Measurements from ENCODE around the gene GBA2.

Gene GBA2

DNA sequence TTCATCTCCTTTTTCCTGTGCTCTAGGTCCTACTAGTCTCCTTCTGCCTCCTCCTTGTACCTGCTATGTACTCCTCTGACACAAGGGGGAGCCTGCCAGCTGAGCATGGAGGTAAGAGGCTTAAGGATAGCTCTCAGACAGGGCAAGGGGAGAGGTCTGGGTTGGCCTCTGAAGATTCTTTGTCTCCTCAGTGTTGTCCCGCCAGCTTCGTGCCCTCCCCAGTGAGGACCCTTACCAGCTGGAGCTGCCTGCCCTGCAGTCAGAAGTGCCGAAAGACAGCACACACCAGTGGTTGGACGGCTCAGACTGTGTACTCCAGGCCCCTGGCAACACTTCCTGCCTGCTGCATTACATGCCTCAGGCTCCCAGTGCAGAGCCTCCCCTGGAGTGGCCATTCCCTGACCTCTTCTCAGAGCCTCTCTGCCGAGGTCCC lies 12.8 kb downstream of the GBA2 start:
- DNase-seq: peak; percentile 54

- DNase-seq: no peak
Measured at GRCh38 chr9:35734096-35734495, 14.9 kb downstream of the GBA2 start.

DNA sequence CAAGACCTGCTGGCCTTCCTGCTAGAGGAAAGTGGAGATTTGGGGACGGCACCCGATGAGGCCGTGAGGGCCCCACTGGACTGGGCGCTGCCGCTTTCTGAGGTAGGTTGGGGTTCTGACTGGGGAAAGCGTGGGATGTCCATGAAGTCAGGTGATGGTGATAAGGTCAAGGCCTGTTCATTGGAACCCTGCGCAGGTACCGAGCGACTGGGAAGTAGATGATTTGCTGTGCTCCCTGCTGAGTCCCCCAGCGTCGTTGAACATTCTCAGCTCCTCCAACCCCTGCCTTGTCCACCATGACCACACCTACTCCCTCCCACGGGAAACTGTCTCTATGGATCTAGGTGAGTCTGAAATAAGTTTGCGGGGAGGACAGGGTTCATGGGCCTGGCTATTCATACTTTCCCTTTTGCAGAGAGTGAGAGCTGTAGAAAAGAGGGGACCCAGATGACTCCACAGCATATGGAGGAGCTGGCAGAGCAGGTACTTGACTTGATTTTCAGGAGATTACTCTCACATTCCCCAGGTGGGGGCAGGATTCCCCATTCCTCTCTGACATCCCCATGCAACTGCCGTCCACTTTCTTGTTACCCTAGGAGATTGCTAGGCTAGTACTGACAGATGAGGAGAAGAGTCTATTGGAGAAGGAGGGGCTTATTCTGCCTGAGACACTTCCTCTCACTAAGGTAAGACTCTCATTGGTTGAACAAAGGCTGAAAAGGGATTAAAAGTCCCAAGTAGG lies 16.1 kb downstream of the GBA2 start:
- peak; percentile 14 for DNase-seq

- DNase-seq: peak; percentile 94
Measured at GRCh38 chr9:35732185-35732799, 16.7 kb downstream of the GBA2 start, which contains the start of the genes CREB3 and TLN1. Gene CREB3 (plus strand): TSS chr9:35732666. CDS start chr9:35732773, 107 bp downstream. Gene TLN1 (minus strand): TSS chr9:35732195. CDS start chr9:35725694, 6,501 bp downstream.

DNA sequence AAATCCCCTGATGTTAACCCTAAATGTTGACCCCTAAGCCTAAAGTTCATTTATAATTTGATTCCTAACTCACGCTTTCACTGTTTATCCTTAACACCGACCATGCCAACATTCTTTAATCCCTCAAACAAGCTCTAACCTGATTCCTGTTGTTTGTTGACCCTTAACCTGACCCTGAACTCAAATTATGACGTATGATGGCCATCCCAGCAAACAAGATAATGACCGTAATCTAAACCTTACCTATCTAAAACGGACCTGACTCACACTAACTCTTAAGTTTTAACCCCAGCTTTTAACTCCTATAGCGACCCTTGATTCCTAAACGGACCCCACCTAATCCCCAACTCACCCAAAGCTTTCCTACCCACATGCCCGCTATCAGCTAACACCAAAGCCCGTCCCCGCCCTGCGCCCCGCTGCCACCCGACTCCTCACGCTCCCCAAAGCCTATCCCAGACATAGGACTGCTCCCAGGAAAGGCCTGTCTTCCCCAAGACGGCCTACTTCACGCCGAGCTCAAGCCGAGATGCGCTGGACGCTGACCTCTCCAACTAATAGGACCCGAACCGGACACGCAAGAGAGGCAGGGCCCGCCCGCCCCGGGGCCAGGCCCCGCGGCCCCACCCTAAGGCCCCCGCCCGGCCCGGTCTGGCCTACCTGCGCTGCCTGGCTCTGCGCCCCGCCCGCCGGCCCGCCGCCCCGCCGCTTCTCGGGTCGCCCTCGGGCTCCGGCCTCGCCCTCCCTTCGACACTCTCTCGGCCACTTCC lies 17.4 kb downstream of the GBA2 start:
- DNase-seq: peak; percentile 38

DNA sequence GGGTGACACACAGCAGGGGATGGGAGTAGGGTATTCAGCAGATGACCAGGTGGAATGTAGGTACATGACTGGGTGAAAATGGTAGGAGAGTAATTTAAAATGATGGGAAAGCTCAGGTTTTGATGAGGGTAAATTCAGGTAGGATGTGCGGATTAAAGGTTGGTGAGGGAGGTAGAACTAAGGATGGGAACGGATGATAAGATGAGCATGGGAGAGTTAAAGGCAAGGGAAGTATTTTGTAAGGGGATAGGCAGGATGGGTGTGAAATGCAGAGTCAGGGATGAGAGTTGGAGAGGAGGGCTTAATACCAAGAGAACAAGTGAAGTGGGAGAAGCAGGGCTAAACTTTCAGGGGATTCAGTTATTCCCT lies 18.6 kb downstream of the GBA2 start:
- DNase-seq: no peak

GRCh38 chr9:35729700-35730485 lies 19.1 kb downstream of the GBA2 start:
- no peak for DNase-seq

- no peak for DNase-seq
Measured at GRCh38 chr9:35729101-35729500, 19.9 kb downstream of the GBA2 start.

GRCh38 chr9:35728041-35728971 lies 20.7 kb downstream of the GBA2 start:
- peak; percentile 28 for DNase-seq

DNA sequence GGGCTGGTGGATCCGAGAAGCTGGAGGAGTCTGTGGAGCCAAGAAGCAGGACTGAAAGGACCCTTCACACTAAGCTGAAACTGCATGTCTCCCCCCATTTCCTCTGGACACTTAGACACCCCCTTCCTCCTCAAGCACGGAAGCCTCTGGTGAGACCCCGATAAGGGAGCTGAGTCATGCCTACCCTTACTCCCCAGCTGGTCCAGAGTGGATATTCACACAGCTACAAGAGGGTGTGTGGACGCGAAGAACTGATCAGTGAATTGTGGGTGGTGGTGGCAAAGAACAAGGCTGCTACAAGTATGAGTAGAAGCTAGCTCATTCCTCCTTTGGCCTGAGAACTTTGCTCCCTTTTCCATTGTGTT lies 21.4 kb downstream of the GBA2 start:
- DNase-seq: no peak

DNA sequence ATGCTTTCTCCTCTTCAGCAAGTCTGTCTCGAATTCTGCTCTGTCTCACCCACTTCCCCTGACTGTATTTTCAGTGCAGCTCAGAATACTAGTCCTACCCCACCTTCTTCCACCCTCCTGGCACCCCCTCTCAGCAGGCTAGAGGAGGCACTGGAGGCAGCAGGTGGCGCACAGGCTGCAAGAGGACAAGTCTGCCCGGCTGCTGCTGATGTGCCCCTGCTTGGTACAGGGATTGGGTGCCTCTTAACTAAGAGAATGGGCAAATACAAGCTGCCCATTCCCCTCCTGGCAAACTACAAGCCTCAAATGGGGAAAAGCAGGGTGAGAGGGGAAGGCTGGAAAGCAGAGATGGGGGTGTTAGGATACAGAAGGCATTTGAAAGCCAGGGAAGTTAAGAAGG lies 22.1 kb downstream of the GBA2 start:
- DNase-seq: peak; percentile 35

GRCh38 chr9:35725362-35725761 lies 23.7 kb downstream of the GBA2 start:
- DNase-seq: no peak

- DNase-seq: no peak
Measured at GRCh38 chr9:35723908-35724307, 25.1 kb downstream of the GBA2 start.

DNA sequence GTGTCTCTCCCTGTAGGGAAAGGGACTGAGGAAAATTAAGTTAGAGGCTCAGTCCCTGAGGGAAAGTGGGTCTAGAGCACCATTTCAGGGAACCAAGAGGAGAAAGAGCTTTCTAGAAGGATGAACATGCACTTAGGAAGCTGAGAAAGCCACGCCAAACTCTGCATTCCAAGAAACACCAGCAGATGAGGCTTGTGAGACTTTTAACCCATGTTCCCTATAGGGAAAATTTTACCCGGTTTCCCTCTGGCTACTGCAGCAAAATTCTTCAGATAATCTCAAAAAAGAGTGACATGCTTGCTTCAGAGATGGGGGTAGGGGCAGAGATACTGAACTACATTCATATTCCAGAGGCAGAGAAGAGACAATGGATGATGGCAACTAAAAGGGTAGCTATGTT lies 25.6 kb downstream of the GBA2 start:
- DNase-seq: no peak

DNA sequence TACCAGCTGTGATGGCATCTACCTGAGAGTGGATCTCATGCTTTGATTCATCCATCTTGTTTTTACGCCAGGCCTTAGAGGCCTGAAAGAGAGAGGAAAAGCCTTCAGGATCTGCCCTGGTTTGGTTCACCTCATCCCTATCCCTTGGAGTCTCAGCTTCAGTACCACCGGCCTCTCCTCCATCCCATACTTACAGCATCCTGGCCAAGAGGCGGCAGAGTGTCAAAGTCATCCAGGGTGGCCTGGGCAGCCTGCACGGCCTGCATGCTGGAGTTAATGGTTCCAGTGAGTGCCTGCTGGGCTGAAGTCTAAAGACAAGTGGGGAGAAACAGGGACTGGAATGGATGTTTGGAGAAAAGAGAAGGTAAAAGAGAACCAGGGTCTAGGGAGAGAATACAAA lies 29.5 kb downstream of the GBA2 start:
- no peak for DNase-seq

- DNase-seq: no peak
Measured at GRCh38 chr9:35718721-35719511, 30.1 kb downstream of the GBA2 start.

GRCh38 chr9:35717132-35717870 lies 31.7 kb downstream of the GBA2 start:
- no peak for DNase-seq

GRCh38 chr9:35716230-35716629 lies 32.8 kb downstream of the GBA2 start:
- DNase-seq: no peak

DNA sequence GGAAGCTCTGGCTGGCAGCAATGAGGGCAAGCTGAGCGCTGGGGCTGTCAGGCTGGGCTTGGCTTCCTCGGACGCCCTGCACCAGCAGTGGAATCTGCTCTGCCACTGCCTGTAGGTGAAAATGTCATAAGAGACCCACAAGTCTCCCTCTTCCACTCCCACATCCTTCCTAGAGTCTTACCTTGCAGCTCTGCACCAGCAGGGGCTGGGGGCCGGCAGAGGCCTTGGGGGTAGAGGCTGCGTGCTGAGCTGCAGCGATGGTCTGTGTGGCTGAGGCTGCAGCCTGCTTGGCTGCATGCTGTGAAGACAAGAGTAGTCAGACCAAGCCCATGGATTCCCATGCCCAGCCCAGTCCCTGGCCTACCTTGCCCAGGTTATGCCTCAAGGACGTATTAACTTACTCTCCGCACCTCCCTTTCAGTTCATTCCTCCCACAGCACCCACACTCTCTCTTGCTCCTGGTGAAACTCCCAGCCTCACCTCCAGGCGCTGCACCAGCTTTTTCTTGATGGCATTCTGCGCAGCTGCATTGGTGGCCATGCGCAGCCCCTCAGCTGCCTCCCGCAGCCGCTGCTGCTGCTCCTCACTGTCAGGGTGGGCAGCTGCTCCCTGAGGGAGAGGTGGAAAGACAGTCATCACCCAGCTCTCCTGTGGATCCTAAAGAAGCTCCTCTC lies 34.3 kb downstream of the GBA2 start:
- DNase-seq: no peak

GRCh38 chr9:35714123-35714522 lies 34.9 kb downstream of the GBA2 start:
- DNase-seq: no peak
